ENCODE results near the gene KCNAB3. TPM values are rescaled to one million over a fixed set of nuclear protein-coding genes. Genes with fewer than 3 reads are reported as not detected.
A peak's percentile ranks its signal among the peaks of the same experiment; 100 is the strongest.

KCNAB3 gene
- total and polyA plus RNA-seq, 2 donors from 2014 or later, result 0.71 to 3.9 TPM

GRCh38 chr17:7946441-7946840 is 16.8 kb upstream of the KCNAB3 start:
- TF ChIP-seq CTCF (IDR thresholded peaks at IDR 0.05; ENCODE audit: borderline replicate concordance, extremely low read depth, insufficient read depth), result no peak
- FAIRE-seq (no peak), DNase-seq (peak in 1 of 5 donors; percentile 5)
- Histone ChIP-seq H3K27ac (ENCODE audit: low read depth in 2 of 2, low read length in 2 of 2) (no peak overlapping the region), H3K27me3 (ENCODE audit: control insufficient read depth, insufficient read depth, low read length) (no peaks in the 10 kb centered on the region), H3K4me1 (ENCODE audit: control insufficient read depth in 2 of 3, insufficient read depth in 2 of 3, low read depth in 1 of 3, low read length in 3 of 3) (no peaks in the 10 kb centered on the region), H3K9ac (ENCODE audit: low read length in 3 of 3) (no peak overlapping the region), H3K9me3 (ENCODE audit: control insufficient read depth in 2 of 3, insufficient read depth in 1 of 3, low read length in 3 of 3) (no peaks in the 10 kb centered on the region), H3K36me3 (ENCODE audit: control insufficient read depth in 2 of 3, insufficient read depth in 3 of 3, low read length in 3 of 3) (peaks cover 11 to 39% (median 30%) of the 10 kb centered on the region in 3 donors), H3K4me3 (ENCODE audit: low read length in 3 of 3) (no peak overlapping the region)
- intact Hi-C loops (cut with DNase I), result no loop called here

GRCh38 chr17:7945651-7946050 is 16.0 kb upstream of the KCNAB3 start:
- FAIRE-seq (no peak), DNase-seq (peak in 1 of 5 donors; percentile 7)
- intact Hi-C loops (cut with DNase I), result no loop called here
- Histone ChIP-seq H3K36me3 (ENCODE audit: control insufficient read depth in 2 of 3, insufficient read depth in 3 of 3, low read length in 3 of 3) (peaks cover 11 to 42% (median 33%) of the 10 kb centered on the region in 3 donors), H3K27me3 (ENCODE audit: control insufficient read depth, insufficient read depth, low read length) (no peaks in the 10 kb centered on the region), H3K4me3 (ENCODE audit: low read length in 3 of 3) (no peak overlapping the region), H3K27ac (ENCODE audit: low read depth in 2 of 2, low read length in 2 of 2) (no peak overlapping the region), H3K9ac (ENCODE audit: low read length in 3 of 3) (no peak overlapping the region), H3K4me1 (ENCODE audit: control insufficient read depth in 2 of 3, insufficient read depth in 2 of 3, low read depth in 1 of 3, low read length in 3 of 3) (no peaks in the 10 kb centered on the region), H3K9me3 (ENCODE audit: control insufficient read depth in 2 of 3, insufficient read depth in 1 of 3, low read length in 3 of 3) (no peaks in the 10 kb centered on the region)
- TF ChIP-seq CTCF (IDR thresholded peaks at IDR 0.05; ENCODE audit: borderline replicate concordance, extremely low read depth, insufficient read depth), result no peak

- peaks cover 11 to 53% (median 44%) of the 10 kb centered on the region in 3 donors for H3K36me3 ChIP-seq (ENCODE audit: control insufficient read depth in 2 of 3, insufficient read depth in 3 of 3, low read length in 3 of 3)
- no peaks in the 10 kb centered on the region for H3K4me1 ChIP-seq (ENCODE audit: control insufficient read depth in 2 of 3, insufficient read depth in 2 of 3, low read depth in 1 of 3, low read length in 3 of 3)
- intact Hi-C loops (cut with DNase I), result no loop called here
- no peak overlapping the region for H3K27ac ChIP-seq (ENCODE audit: low read depth in 2 of 2, low read length in 2 of 2)
- no peak for TF ChIP-seq CTCF (IDR thresholded peaks at IDR 0.05; ENCODE audit: borderline replicate concordance, extremely low read depth, insufficient read depth)
- H3K4me3 ChIP-seq (ENCODE audit: low read length in 3 of 3), result no peak overlapping the region
- DNase-seq, result peak in 1 of 5 donors; percentile 4
- H3K9ac ChIP-seq (ENCODE audit: low read length in 3 of 3), result no peak overlapping the region
- H3K27me3 ChIP-seq (ENCODE audit: control insufficient read depth, insufficient read depth, low read length), result no peaks in the 10 kb centered on the region
- FAIRE-seq, result no peak
- no peaks in the 10 kb centered on the region for H3K9me3 ChIP-seq (ENCODE audit: control insufficient read depth in 2 of 3, insufficient read depth in 1 of 3, low read length in 3 of 3)
Measured at GRCh38 chr17:7944326-7944725, 14.7 kb upstream of the KCNAB3 start.

GRCh38 chr17:7943291-7943690 is 13.6 kb upstream of the KCNAB3 start:
- H3K36me3 ChIP-seq (ENCODE audit: control insufficient read depth in 2 of 3, insufficient read depth in 3 of 3, low read length in 3 of 3), result peaks cover 14 to 55% (median 41%) of the 10 kb centered on the region in 3 donors

More at GRCh38 chr17:7943291-7943690, 13.6 kb upstream of the KCNAB3 start:
- intact Hi-C loops (cut with DNase I), result no loop called here
- TF ChIP-seq CTCF (IDR thresholded peaks at IDR 0.05; ENCODE audit: borderline replicate concordance, extremely low read depth, insufficient read depth), result no peak
- Histone ChIP-seq H3K4me1 (ENCODE audit: control insufficient read depth in 2 of 3, insufficient read depth in 2 of 3, low read depth in 1 of 3, low read length in 3 of 3) (no peaks in the 10 kb centered on the region), H3K27ac (ENCODE audit: low read depth in 2 of 2, low read length in 2 of 2) (no peak overlapping the region), H3K9me3 (ENCODE audit: control insufficient read depth in 2 of 3, insufficient read depth in 1 of 3, low read length in 3 of 3) (no peaks in the 10 kb centered on the region), H3K4me3 (ENCODE audit: low read length in 3 of 3) (no peak overlapping the region), H3K9ac (ENCODE audit: low read length in 3 of 3) (no peak overlapping the region), H3K27me3 (ENCODE audit: control insufficient read depth, insufficient read depth, low read length) (no peaks in the 10 kb centered on the region)
- no peak for FAIRE-seq
- DNase-seq, result no peak
